Endodermal cell (in vitro differentiated cells): ENCODE data around the gene VWA1. TPM values are rescaled to one million over a fixed set of nuclear protein-coding genes. Genes with fewer than 3 reads are reported as not detected.
"Not testable (repeated sequence)": the region's sequence is repeated elsewhere in the genome, so short reads cannot be mapped to it uniquely, and the experiment has no call there.

Source experiments
- DNase-seq: peaks from one replicate; pipeline ENCODE4 v3.0.0-alpha.2; 2017
- H3K27ac ChIP-seq: 2 replicates; pipeline ENCODE4 v1.5.1; 2013; ENCODE audit warnings: mild to moderate bottlenecking, low read depth, low read length, moderate library complexity
- H3K27me3 ChIP-seq: 2 replicates; pipeline ENCODE4 v1.6.1; 2013; ENCODE audit warnings: mild to moderate bottlenecking, low read length, moderate library complexity; ENCODE audit not compliant: insufficient read depth, control insufficient read depth, poor library complexity, severe bottlenecking
- H3K36me3 ChIP-seq: 2 replicates; pipeline ENCODE4 v1.7.0; 2013; ENCODE audit warnings: mild to moderate bottlenecking, low read length, moderate library complexity; ENCODE audit not compliant: control insufficient read depth, insufficient read depth
- H3K4me1 ChIP-seq: one replicate; pipeline ENCODE4 v1.7.0; 2013; ENCODE audit warnings: low read length; ENCODE audit not compliant: control insufficient read depth, insufficient read depth
- H3K4me3 ChIP-seq: 2 replicates; pipeline ENCODE4 v1.5.1; 2013; ENCODE audit warnings: mild to moderate bottlenecking, low read length, moderate library complexity
- H3K9ac ChIP-seq: 2 replicates; pipeline ENCODE4 v1.6.1; 2013; ENCODE audit warnings: mild to moderate bottlenecking, low read length, moderate library complexity; ENCODE audit not compliant: poor library complexity, severe bottlenecking; ENCODE audit errors: extremely low read depth
- H3K9me3 ChIP-seq: 2 replicates; pipeline ENCODE4 v1.6.1; 2013; ENCODE audit warnings: mild to moderate bottlenecking, low read length, moderate library complexity; ENCODE audit not compliant: control insufficient read depth
- H3K27ac Mint-ChIP-seq: 2 replicates; pipeline ENCODE4 v1.8.0; 2020; ENCODE audit warnings: mixed read lengths
- H3K27me3 Mint-ChIP-seq: 2 replicates; pipeline ENCODE4 v1.8.0; 2021; ENCODE audit warnings: mild to moderate bottlenecking, mixed read lengths; ENCODE audit not compliant: insufficient read depth
- H3K36me3 Mint-ChIP-seq: 2 replicates; pipeline ENCODE4 v1.8.0; 2020; ENCODE audit warnings: low read depth, mixed read lengths
- H3K4me1 Mint-ChIP-seq: 2 replicates; pipeline ENCODE4 v1.8.0; 2020; ENCODE audit warnings: mixed read lengths
- H3K4me3 Mint-ChIP-seq: 2 replicates; pipeline ENCODE4 v1.8.0; 2020; ENCODE audit warnings: mild to moderate bottlenecking, moderate library complexity, mixed read lengths
- H3K9me3 Mint-ChIP-seq: 2 replicates; pipeline ENCODE4 v1.8.0; 2020; ENCODE audit warnings: mild to moderate bottlenecking, mixed read lengths
- WGBS, 2 experiments: methylation state at CpG; one replicate each; pipeline versions ENCODE4 v1.1.5 to v1.1.7; 2013; ENCODE audit warnings: missing lambda C conversion rate in 2 of 2, mixed read lengths in 1 of 2; ENCODE audit not compliant: insufficient coverage in 1 of 2, insufficient read length in 1 of 2; 5-methylcytosine and 5-hydroxymethylcytosine counted together
- total RNA-seq, 2 donors: library from RNA; stranded (reverse); fragmentation: NEBNext Ultra II Directional in 1 of 2; extraction: Animal tissue kit (Norgen Biotek cat#: 25700) in 1 of 2; gene quantifications; 2 replicates in 1 of 2; 3 replicates in 1 of 2; pipeline ENCODE4 v1.2.1, GENCODE V29; 2021
- TF ChIP-seq, protein P1 (sequence below): fragments of 200-600 bp; sonication (generic); conservative IDR thresholded peaks from 2 replicates; pipeline ENCODE4 v1.5.0; 2021; ENCODE audit warnings: antibody characterized with exemption, mild to moderate bottlenecking

The VWA1 gene
- total RNA-seq, 2 donors from 2014 or later, result 12.7 to 17.4 TPM

DNA sequence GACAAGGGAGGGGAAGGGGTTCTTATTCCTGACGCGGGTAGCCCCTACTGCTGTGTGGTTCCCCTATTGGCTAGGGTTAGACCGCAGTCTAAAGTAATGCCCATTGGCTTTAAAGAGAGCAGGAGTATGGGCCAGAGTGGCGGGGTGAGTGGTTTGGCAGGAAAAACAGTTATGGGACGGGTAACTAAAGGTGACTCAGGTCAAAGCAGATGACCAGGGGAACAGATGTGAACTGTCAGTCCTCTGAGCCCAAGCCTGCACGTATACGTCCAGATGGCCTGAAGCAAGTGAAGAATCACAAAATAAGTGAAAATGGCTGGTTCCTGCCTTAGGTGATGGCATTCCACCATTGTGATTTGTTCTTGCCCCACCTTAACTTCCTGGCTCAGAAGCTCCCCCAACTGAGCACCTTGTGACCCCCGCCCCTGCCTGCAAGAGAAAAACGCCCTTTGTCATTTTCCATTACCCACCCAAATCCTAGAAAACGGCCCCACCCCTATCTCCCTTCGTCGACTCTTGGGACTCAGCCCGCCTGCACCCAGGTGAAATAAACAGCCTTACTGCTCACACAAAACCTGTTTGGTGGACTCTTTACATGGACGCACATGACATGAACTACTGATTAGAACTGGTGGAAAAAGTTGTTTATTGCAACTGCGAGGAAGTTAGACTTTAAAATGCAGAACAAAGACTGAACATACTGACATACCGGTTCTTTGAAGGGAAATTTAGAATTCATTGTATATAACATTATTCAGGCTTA lies 35.3 kb downstream of the VWA1 start:
- H3K27ac Mint-ChIP-seq, result peak overlapping the region; percentile 92
- peak; percentile 59 for DNase-seq
- Histone ChIP-seq H3K9me3 (no peaks in the 10 kb centered on the region), H3K4me1 (no peaks in the 10 kb centered on the region), H3K36me3 (peaks cover 6% of the 10 kb centered on the region), H3K27me3 (no peaks in the 10 kb centered on the region), H3K27ac (peak overlapping the region; percentile 29), H3K9ac (peak overlapping the region; percentile 72), H3K4me3 (peak overlapping the region; percentile 100)
- TF ChIP-seq, protein P1, sequence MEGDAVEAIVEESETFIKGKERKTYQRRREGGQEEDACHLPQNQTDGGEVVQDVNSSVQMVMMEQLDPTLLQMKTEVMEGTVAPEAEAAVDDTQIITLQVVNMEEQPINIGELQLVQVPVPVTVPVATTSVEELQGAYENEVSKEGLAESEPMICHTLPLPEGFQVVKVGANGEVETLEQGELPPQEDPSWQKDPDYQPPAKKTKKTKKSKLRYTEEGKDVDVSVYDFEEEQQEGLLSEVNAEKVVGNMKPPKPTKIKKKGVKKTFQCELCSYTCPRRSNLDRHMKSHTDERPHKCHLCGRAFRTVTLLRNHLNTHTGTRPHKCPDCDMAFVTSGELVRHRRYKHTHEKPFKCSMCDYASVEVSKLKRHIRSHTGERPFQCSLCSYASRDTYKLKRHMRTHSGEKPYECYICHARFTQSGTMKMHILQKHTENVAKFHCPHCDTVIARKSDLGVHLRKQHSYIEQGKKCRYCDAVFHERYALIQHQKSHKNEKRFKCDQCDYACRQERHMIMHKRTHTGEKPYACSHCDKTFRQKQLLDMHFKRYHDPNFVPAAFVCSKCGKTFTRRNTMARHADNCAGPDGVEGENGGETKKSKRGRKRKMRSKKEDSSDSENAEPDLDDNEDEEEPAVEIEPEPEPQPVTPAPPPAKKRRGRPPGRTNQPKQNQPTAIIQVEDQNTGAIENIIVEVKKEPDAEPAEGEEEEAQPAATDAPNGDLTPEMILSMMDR, result no peak
- peaks cover 8% of the 10 kb centered on the region for H3K4me1 Mint-ChIP-seq
- peaks cover 1% of the 10 kb centered on the region for H3K27me3 Mint-ChIP-seq
- no peaks in the 10 kb centered on the region for H3K36me3 Mint-ChIP-seq
- 24 to 51% methylated on average over 6 to 16 of the region's 16 CpGs for WGBS, 2 experiments
- H3K9me3 Mint-ChIP-seq, result no peaks in the 10 kb centered on the region
- peak overlapping the region; percentile 77 for H3K4me3 Mint-ChIP-seq

GRCh38 chr1:1471389-1472052 lies 36.0 kb downstream of the VWA1 start, which contains the start of gene ATAD3B:
TSS of gene ATAD3B (plus strand) at chr1:1471765. CDS start at chr1:1471885, 120 bp downstream.
- 0 to 1% methylated on average over 14 to 87 of the region's 87 CpGs for WGBS, 2 experiments
- H3K9me3 Mint-ChIP-seq, result no peaks in the 10 kb centered on the region

DNA sequence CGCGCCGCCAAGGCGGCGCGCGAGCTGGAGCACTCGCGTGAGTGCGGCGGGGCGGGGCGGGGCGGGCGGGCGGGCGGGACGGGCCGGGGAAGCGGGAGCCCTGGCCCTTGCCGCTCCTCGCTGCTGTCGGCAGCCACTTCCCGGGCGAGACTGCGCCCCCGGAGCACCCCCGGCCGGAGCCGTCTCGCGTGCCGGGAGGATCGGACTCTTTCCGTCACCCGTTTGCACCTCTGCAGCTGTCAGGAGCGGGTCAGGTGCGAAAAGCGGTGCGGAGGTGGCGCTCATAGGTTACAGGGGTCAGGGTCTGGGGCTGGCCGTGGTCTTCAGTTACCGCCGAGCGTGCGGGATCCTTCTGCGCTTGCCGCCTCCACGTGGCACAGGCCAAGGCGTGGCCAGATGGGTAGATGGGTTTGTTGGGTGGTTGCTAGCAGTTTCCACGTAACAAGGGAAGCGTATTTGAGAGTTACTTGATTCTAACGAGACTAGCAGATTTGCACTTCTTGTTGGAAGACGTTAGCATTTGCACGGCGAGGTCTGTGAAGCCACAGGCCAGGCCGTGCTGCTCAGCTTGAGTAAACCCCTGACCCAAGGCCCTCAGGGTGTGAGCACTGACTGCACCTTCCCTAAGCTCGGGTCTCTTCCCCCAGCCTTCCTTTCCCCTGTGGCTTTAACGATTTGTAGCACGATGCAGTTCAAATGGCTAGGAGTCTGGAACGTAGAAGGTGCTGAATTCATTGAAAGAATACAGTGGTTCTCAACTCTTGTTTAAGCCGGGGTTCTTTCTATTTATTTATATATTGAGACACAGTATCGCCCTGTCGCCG lies 36.8 kb downstream of the VWA1 start:
- Histone ChIP-seq H3K36me3 (peaks cover 11% of the 10 kb centered on the region), H3K4me3 (peak overlapping the region; percentile 89), H3K9ac (peak overlapping the region; percentile 62)
- not testable (repeated sequence) for H3K27me3 ChIP-seq, H3K36me3 Mint-ChIP-seq, H3K4me1 ChIP-seq, DNase-seq, H3K4me1 Mint-ChIP-seq, H3K27ac ChIP-seq, H3K27ac Mint-ChIP-seq, H3K9me3 ChIP-seq, H3K27me3 Mint-ChIP-seq, H3K9me3 Mint-ChIP-seq
- H3K4me3 Mint-ChIP-seq, result peak overlapping the region; percentile 77
- WGBS, 2 experiments, result 6 to 41% methylated on average over 6 to 49 of the region's 65 CpGs

More at GRCh38 chr1:1471389-1472052, 36.0 kb downstream of the VWA1 start, which contains the start of gene ATAD3B:
- Histone ChIP-seq H3K9me3 (no peaks in the 10 kb centered on the region), H3K36me3 (peaks cover 6% of the 10 kb centered on the region), H3K4me3 (peak within 1 kb of the TSS; percentile 100), H3K27ac (peak within 1 kb of the TSS; percentile 29), H3K4me1 (no peaks in the 10 kb centered on the region), H3K9ac (peak within 1 kb of the TSS; percentile 72), H3K27me3 (no peaks in the 10 kb centered on the region)
- H3K36me3 Mint-ChIP-seq, result peaks cover 2% of the 10 kb centered on the region
- H3K27me3 Mint-ChIP-seq, result no peaks in the 10 kb centered on the region
- H3K27ac Mint-ChIP-seq, result peak within 1 kb of the TSS; percentile 92
- H3K4me1 Mint-ChIP-seq, result peaks cover 8% of the 10 kb centered on the region
- peak within 1 kb of the TSS; percentile 77 for H3K4me3 Mint-ChIP-seq
- TF ChIP-seq, protein P1, result no peak
- DNase-seq, result peak; percentile 97

- H3K9me3 ChIP-seq, H3K4me3 Mint-ChIP-seq, H3K9ac ChIP-seq, H3K4me3 ChIP-seq, H3K27me3 ChIP-seq, DNase-seq, H3K27ac ChIP-seq, H3K27me3 Mint-ChIP-seq, H3K4me1 ChIP-seq, H3K4me1 Mint-ChIP-seq, H3K27ac Mint-ChIP-seq, H3K9me3 Mint-ChIP-seq: not testable (repeated sequence)
- peaks cover 27% of the 10 kb centered on the region for H3K36me3 ChIP-seq
- peaks cover 28% of the 10 kb centered on the region for H3K36me3 Mint-ChIP-seq
- WGBS, 2 experiments, result 96 to 100% methylated on average over 1 to 13 of the region's 17 CpGs
Observed at GRCh38 chr1:1476011-1476410, 40.5 kb downstream of the VWA1 start.
